T-helper 9 cell (primary cell): ENCODE measurements around the gene FBXO10.
"Not testable (repeated sequence)": the region's sequence is repeated elsewhere in the genome, so short reads cannot be mapped to it uniquely, and the experiment has no call there.

Source experiments
- DNase-seq: peaks from one replicate; pipeline ENCODE4 v3.0.0-alpha.2; 2020

FBXO10 gene

GRCh38 chr9:37550781-37551180 lies 25.4 kb downstream of the FBXO10 start:
- DNase-seq: no peak

GRCh38 chr9:37549527-37549926 lies 26.7 kb downstream of the FBXO10 start:
- DNase-seq: no peak

GRCh38 chr9:37547328-37547878 lies 28.8 kb downstream of the FBXO10 start:
- DNase-seq: no peak

GRCh38 chr9:37543468-37543867 lies 32.7 kb downstream of the FBXO10 start:
- DNase-seq: no peak

- DNase-seq: no peak
Measured at GRCh38 chr9:37542895-37543294, 33.3 kb downstream of the FBXO10 start.

GRCh38 chr9:37542488-37542887 lies 33.7 kb downstream of the FBXO10 start:
- no peak for DNase-seq

GRCh38 chr9:37541465-37541864 lies 34.7 kb downstream of the FBXO10 start:
- no peak for DNase-seq

GRCh38 chr9:37540634-37541033 lies 35.5 kb downstream of the FBXO10 start:
- DNase-seq: no peak

- DNase-seq: no peak
Measured at GRCh38 chr9:37539634-37540033, 36.5 kb downstream of the FBXO10 start.

GRCh38 chr9:37538099-37538498 lies 38.1 kb downstream of the FBXO10 start:
- DNase-seq: no peak

- DNase-seq: no peak
Measured at GRCh38 chr9:37534901-37535300, 41.3 kb downstream of the FBXO10 start.

- no peak for DNase-seq
Measured at GRCh38 chr9:37534412-37534811, 41.8 kb downstream of the FBXO10 start.

GRCh38 chr9:37531699-37532098 lies 44.5 kb downstream of the FBXO10 start:
- peak; percentile 39 for DNase-seq

- peak; percentile 62 for DNase-seq
Measured at GRCh38 chr9:37528652-37529471, 47.3 kb downstream of the FBXO10 start.

- no peak for DNase-seq
Measured at GRCh38 chr9:37523916-37524315, 52.3 kb downstream of the FBXO10 start.

GRCh38 chr9:37522971-37523370 lies 53.2 kb downstream of the FBXO10 start:
- DNase-seq: no peak

GRCh38 chr9:37521111-37521510 lies 55.1 kb downstream of the FBXO10 start:
- no peak for DNase-seq

GRCh38 chr9:37520641-37521040 lies 55.5 kb downstream of the FBXO10 start:
- DNase-seq: no peak

- DNase-seq: no peak
Measured at GRCh38 chr9:37517923-37518322, 58.3 kb downstream of the FBXO10 start.

GRCh38 chr9:37515620-37516258 lies 60.4 kb downstream of the FBXO10 start:
- no peak for DNase-seq

- no peak for DNase-seq
Measured at GRCh38 chr9:37514999-37515398, 61.2 kb downstream of the FBXO10 start.

- not testable (repeated sequence) for DNase-seq
Measured at GRCh38 chr9:37514415-37514814, 61.8 kb downstream of the FBXO10 start.

GRCh38 chr9:37512437-37512836 lies 63.7 kb downstream of the FBXO10 start:
- no peak for DNase-seq
